ENCODE results near the gene PLA2G10.
"Not testable (repeated sequence)": the region's sequence is repeated elsewhere in the genome, so short reads cannot be mapped to it uniquely, and the experiment has no call there.

GRCh38 chr16:14701859-14702258 lies 7.8 kb upstream of the PLA2G10 start:
- TF ChIP-seq REST (IDR thresholded peaks at IDR 0.05; ENCODE audit: insufficient replicate concordance, low read depth); GABPA (IDR thresholded peaks at IDR 0.05; ENCODE audit: low read depth): not testable (repeated sequence)

Measured in HL-60 (cell line).